ENCODE data around the gene GALNT4. TPM values are rescaled to one million over a fixed set of nuclear protein-coding genes. Genes with fewer than 3 reads are reported as not detected.

Gene GALNT4
- total RNA-seq, 1 experiment from 2014 or later: 2.8 TPM

DNA sequence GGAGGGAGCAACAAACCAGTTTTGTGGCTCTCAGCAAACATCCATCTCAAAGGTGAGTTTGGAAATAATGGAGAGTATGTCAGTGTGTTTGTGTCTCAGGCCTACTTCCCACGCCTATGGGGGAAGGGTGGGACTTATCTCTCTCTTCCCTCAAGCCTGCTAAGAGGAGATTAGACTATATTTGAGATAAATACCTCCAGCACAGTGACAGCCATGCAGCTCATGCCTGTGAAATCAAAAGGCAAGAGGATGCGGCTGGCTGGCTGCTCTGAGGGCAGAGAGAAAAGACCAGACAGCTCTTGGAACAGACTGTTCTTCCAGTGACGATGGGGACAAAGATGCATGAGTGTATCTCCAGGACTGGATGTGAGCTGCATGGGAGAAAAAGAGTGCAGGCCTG is 16.0 kb upstream of the GALNT4 start:
- TF ChIP-seq, protein P1, sequence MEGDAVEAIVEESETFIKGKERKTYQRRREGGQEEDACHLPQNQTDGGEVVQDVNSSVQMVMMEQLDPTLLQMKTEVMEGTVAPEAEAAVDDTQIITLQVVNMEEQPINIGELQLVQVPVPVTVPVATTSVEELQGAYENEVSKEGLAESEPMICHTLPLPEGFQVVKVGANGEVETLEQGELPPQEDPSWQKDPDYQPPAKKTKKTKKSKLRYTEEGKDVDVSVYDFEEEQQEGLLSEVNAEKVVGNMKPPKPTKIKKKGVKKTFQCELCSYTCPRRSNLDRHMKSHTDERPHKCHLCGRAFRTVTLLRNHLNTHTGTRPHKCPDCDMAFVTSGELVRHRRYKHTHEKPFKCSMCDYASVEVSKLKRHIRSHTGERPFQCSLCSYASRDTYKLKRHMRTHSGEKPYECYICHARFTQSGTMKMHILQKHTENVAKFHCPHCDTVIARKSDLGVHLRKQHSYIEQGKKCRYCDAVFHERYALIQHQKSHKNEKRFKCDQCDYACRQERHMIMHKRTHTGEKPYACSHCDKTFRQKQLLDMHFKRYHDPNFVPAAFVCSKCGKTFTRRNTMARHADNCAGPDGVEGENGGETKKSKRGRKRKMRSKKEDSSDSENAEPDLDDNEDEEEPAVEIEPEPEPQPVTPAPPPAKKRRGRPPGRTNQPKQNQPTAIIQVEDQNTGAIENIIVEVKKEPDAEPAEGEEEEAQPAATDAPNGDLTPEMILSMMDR (IDR thresholded peaks at IDR 0.05 in 2 of 3, conservative IDR thresholded peaks at IDR 0.05 in 1 of 3; ENCODE audit: borderline replicate concordance in 1 of 3, insufficient read depth in 1 of 3, low read depth in 2 of 3, low read length in 2 of 3): no peak
- TF ChIP-seq YY1 (IDR thresholded peaks at IDR 0.05; ENCODE audit: extremely low read depth, insufficient replicate concordance, low read depth, low read length) (no peak), SRF (IDR thresholded peaks at IDR 0.05; ENCODE audit: low read depth) (no peak), CEBPB (IDR thresholded peaks at IDR 0.05; ENCODE audit: low read depth) (no peak), EZH2 (IDR thresholded peaks at IDR 0.05) (no peak), ELF1 (IDR thresholded peaks at IDR 0.05; ENCODE audit: borderline replicate concordance, low read depth) (no peak), CBX3 (IDR thresholded peaks at IDR 0.05; ENCODE audit: low read depth) (no peak)
- TF ChIP-seq, protein P2, sequence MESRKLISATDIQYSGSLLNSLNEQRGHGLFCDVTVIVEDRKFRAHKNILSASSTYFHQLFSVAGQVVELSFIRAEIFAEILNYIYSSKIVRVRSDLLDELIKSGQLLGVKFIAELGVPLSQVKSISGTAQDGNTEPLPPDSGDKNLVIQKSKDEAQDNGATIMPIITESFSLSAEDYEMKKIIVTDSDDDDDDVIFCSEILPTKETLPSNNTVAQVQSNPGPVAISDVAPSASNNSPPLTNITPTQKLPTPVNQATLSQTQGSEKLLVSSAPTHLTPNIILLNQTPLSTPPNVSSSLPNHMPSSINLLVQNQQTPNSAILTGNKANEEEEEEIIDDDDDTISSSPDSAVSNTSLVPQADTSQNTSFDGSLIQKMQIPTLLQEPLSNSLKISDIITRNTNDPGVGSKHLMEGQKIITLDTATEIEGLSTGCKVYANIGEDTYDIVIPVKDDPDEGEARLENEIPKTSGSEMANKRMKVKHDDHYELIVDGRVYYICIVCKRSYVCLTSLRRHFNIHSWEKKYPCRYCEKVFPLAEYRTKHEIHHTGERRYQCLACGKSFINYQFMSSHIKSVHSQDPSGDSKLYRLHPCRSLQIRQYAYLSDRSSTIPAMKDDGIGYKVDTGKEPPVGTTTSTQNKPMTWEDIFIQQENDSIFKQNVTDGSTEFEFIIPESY (IDR thresholded peaks at IDR 0.05; ENCODE audit: extremely low read depth, insufficient replicate concordance, low read length): no peak
- TF ChIP-seq, protein P3, sequence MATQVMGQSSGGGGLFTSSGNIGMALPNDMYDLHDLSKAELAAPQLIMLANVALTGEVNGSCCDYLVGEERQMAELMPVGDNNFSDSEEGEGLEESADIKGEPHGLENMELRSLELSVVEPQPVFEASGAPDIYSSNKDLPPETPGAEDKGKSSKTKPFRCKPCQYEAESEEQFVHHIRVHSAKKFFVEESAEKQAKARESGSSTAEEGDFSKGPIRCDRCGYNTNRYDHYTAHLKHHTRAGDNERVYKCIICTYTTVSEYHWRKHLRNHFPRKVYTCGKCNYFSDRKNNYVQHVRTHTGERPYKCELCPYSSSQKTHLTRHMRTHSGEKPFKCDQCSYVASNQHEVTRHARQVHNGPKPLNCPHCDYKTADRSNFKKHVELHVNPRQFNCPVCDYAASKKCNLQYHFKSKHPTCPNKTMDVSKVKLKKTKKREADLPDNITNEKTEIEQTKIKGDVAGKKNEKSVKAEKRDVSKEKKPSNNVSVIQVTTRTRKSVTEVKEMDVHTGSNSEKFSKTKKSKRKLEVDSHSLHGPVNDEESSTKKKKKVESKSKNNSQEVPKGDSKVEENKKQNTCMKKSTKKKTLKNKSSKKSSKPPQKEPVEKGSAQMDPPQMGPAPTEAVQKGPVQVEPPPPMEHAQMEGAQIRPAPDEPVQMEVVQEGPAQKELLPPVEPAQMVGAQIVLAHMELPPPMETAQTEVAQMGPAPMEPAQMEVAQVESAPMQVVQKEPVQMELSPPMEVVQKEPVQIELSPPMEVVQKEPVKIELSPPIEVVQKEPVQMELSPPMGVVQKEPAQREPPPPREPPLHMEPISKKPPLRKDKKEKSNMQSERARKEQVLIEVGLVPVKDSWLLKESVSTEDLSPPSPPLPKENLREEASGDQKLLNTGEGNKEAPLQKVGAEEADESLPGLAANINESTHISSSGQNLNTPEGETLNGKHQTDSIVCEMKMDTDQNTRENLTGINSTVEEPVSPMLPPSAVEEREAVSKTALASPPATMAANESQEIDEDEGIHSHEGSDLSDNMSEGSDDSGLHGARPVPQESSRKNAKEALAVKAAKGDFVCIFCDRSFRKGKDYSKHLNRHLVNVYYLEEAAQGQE (IDR thresholded peaks at IDR 0.05; ENCODE audit: low read depth): no peak
- no peak for DNase-seq (ENCODE audit: low read depth, low spot score)
- no peak overlapping the region for H3K4me2 ChIP-seq (ENCODE audit: low read length)
- no peaks in the 10 kb centered on the region for H3K9me3 ChIP-seq (ENCODE audit: control insufficient read depth in 1 of 2, insufficient read depth in 1 of 2, low read depth in 1 of 2, low read length in 2 of 2)
- no peaks in the 10 kb centered on the region for H3K27me3 ChIP-seq (ENCODE audit: insufficient read depth, low read length)
- H3K9ac ChIP-seq (ENCODE audit: low read length): no peak overlapping the region
- POLR2A ChIA-PET: no interaction called here
- H3K4me1 ChIP-seq (ENCODE audit: control insufficient read depth in 1 of 2, insufficient read depth in 2 of 2, low read length in 2 of 2): peaks cover 0 to 4% of the 10 kb centered on the region in 2 experiments; a peak in 1 of 4 replicates
- no peak overlapping the region for H3K27ac ChIP-seq (ENCODE audit: low read depth, low read length)
- RAD21 ChIA-PET (ENCODE audit: low non-redundant PET in 1 of 2, low total read pairs in 2 of 2, uncharacterized antibody in 2 of 2, unreplicated experiment in 2 of 2): no interaction called here
- no peaks in the 10 kb centered on the region for H3K9me2 ChIP-seq (ENCODE audit: insufficient read depth)
- no peaks in the 10 kb centered on the region for H4K20me1 ChIP-seq (ENCODE audit: insufficient read depth)
- H3K4me3 ChIP-seq (replicated peaks in 1 of 2; ENCODE audit: low read depth in 1 of 2, low read length in 2 of 2): no peak overlapping the region
- H2AFZ ChIP-seq (ENCODE audit: low read depth, low read length, poor library complexity, severe bottlenecking): no peak overlapping the region
- ATAC-seq: no peak
- intact Hi-C loops (cut with micrococcal nuclease): loop anchor here (5.0 to 10.0 kb wide), 3 partner anchors 422 to 714 kb away; no protein-coding TSS in a partner anchor
- CTCF ChIA-PET: no interaction called here
- BruUV-seq (replicated peaks): no TSS peak
- no peaks in the 10 kb centered on the region for H3K79me2 ChIP-seq (ENCODE audit: insufficient read depth, low read length)
- no peaks in the 10 kb centered on the region for H3K36me3 ChIP-seq (ENCODE audit: control insufficient read depth in 1 of 2, insufficient read depth in 2 of 2, low read length in 2 of 2)
